Nephron (organoid): Measurements from ENCODE around the gene FILIP1L.

Source experiments
- H3K27ac Mint-ChIP-seq, 3 experiments: 2 replicates each; pipeline ENCODE4 v1.8.0; 2020; ENCODE audit warnings: mixed read lengths in 3 of 3, mild to moderate bottlenecking in 2 of 3, moderate library complexity in 1 of 3
- H3K27me3 Mint-ChIP-seq: 2 replicates; pipeline ENCODE4 v1.8.0; 2021; ENCODE audit warnings: low read depth, mild to moderate bottlenecking, moderate library complexity, mixed read lengths
- H3K36me3 Mint-ChIP-seq: 2 replicates; pipeline ENCODE4 v1.8.0; 2020; ENCODE audit warnings: low read depth, mixed read lengths
- H3K4me1 Mint-ChIP-seq: 2 replicates; pipeline ENCODE4 v1.8.0; 2020; ENCODE audit warnings: mixed read lengths
- H3K4me3 Mint-ChIP-seq, 3 experiments: 2 replicates each; pipeline ENCODE4 v1.8.0; 2020; ENCODE audit warnings: mild to moderate bottlenecking in 3 of 3, mixed read lengths in 3 of 3, moderate library complexity in 2 of 3
- H3K9me3 Mint-ChIP-seq: 2 replicates; pipeline ENCODE4 v1.8.0; 2020; ENCODE audit warnings: mixed read lengths
- CTCF ChIP-seq, 3 experiments: fragments of 200-600 bp; sonication (generic); IDR thresholded peaks; one replicate each; pipeline ENCODE4 v1.5.0; 2021; ENCODE audit warnings: antibody characterized with exemption in 3 of 3; ENCODE audit not compliant: unreplicated experiment in 3 of 3

Gene FILIP1L

GRCh38 chr3:100024520-100025303, 89.6 kb downstream of the FILIP1L start:
- Mint-ChIP-seq H3K27me3 (no peaks in the 10 kb centered on the region), H3K4me1 (peaks cover 39% of the 10 kb centered on the region), H3K27ac (peak overlapping the region in 2 of 3 experiments; percentile 69 to 86), H3K36me3 (no peaks in the 10 kb centered on the region), H3K4me3 (no peak overlapping the region), H3K9me3 (no peaks in the 10 kb centered on the region)
- TF ChIP-seq CTCF (IDR thresholded peaks at IDR 0.05; ENCODE audit: unreplicated experiment in 3 of 3): no peak

GRCh38 chr3:100023595-100023994, 90.7 kb downstream of the FILIP1L start:
- no peak for TF ChIP-seq CTCF (IDR thresholded peaks at IDR 0.05; ENCODE audit: unreplicated experiment in 3 of 3)
- peak overlapping the region in 2 of 3 experiments; percentile 21 to 86 for H3K27ac Mint-ChIP-seq
- no peaks in the 10 kb centered on the region for H3K36me3 Mint-ChIP-seq
- no peaks in the 10 kb centered on the region for H3K9me3 Mint-ChIP-seq
- peaks cover 42% of the 10 kb centered on the region for H3K4me1 Mint-ChIP-seq
- H3K4me3 Mint-ChIP-seq: no peak overlapping the region
- no peaks in the 10 kb centered on the region for H3K27me3 Mint-ChIP-seq

- H3K27me3 Mint-ChIP-seq: no peaks in the 10 kb centered on the region
- peak overlapping the region in 2 of 3 experiments; percentile 21 to 86 for H3K27ac Mint-ChIP-seq
- no peak overlapping the region for H3K4me3 Mint-ChIP-seq
- no peaks in the 10 kb centered on the region for H3K36me3 Mint-ChIP-seq
- peaks cover 42% of the 10 kb centered on the region for H3K4me1 Mint-ChIP-seq
- no peak for TF ChIP-seq CTCF (IDR thresholded peaks at IDR 0.05; ENCODE audit: unreplicated experiment in 3 of 3)
- no peaks in the 10 kb centered on the region for H3K9me3 Mint-ChIP-seq
Measured at GRCh38 chr3:100023150-100023549, 91.2 kb downstream of the FILIP1L start.

- no peak overlapping the region for H3K4me3 Mint-ChIP-seq
- H3K4me1 Mint-ChIP-seq: peaks cover 42% of the 10 kb centered on the region
- H3K36me3 Mint-ChIP-seq: no peaks in the 10 kb centered on the region
- no peak for TF ChIP-seq CTCF (IDR thresholded peaks at IDR 0.05; ENCODE audit: unreplicated experiment in 3 of 3)
- peak overlapping the region in 2 of 3 experiments; percentile 7 to 53 for H3K27ac Mint-ChIP-seq
- no peaks in the 10 kb centered on the region for H3K9me3 Mint-ChIP-seq
- H3K27me3 Mint-ChIP-seq: no peaks in the 10 kb centered on the region
Measured at GRCh38 chr3:100022506-100022905, 91.8 kb downstream of the FILIP1L start.

GRCh38 chr3:100020876-100021644, 93.2 kb downstream of the FILIP1L start:
- peaks cover 3% of the 10 kb centered on the region for H3K9me3 Mint-ChIP-seq
- no peak for TF ChIP-seq CTCF (IDR thresholded peaks at IDR 0.05; ENCODE audit: unreplicated experiment in 3 of 3)
- peaks cover 42% of the 10 kb centered on the region for H3K4me1 Mint-ChIP-seq
- H3K27ac Mint-ChIP-seq: peak overlapping the region in 1 of 3 experiments; percentile 53
- H3K36me3 Mint-ChIP-seq: no peaks in the 10 kb centered on the region
- H3K4me3 Mint-ChIP-seq: no peak overlapping the region
- H3K27me3 Mint-ChIP-seq: no peaks in the 10 kb centered on the region
